HG02588 (cell line): ENCODE results near the gene TNFSF8.

Source experiments
- ATAC-seq: cut with Tn5 transposase; IDR thresholded peaks from one replicate; pipeline ENCODE4 v1.9.1; 2021; ENCODE audit warnings: mild to moderate bottlenecking, moderate library complexity; ENCODE audit not compliant: unreplicated experiment

TNFSF8 gene

DNA sequence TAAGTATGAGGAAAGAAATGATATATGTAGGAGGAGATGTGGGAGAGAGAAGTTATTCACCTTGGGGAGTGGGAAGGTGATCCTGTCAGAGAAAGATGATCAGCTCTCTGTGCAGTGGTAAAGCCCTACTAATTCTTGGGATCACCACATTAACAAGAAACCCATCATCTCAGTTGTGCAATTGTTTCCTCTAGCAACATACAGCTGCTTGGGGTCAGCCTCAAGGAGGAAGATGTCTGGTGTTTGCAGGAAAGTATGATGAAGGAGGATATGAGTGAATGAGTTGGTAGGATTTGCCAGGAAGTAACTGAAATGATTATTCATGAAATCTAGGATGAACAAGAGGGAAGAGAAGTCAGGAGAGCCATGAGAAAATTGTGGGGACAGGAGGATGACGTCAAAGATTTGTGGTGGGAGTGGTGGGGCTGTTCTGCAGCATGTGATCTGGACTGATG is 50.1 kb downstream of the TNFSF8 start:
- ATAC-seq = no peak

DNA sequence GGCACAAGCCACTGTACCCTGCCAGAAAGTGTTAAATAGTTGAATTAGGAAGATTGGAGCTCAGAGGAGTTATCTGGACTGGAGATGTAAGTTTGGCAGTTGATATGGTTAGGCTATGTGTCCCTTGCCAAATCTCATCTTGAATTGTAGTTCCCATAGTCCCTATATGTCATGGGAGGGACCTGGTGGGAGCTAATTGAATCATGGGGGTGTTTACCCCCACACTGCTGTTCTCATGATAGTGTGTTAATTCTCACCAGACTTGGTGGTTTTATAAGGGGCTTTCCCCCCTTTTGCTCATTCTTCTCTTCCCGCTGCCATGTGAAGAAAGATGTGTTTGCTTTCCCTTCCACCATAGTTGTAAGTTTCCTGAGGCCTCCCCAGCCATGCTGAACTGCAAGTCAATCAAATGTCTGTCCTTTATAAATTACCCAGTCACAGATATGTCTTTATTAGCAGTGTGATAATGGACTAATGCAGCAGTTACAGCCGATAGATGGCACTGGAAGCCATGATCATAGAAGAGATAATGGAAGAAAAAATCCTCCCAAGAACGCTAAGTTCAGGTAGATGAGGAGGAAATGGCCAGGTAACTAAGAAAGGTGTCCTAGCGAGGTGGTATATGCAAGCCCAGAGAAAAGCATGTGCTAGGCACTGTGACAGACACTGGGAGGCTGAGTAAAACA is 51.4 kb downstream of the TNFSF8 start:
- no peak for ATAC-seq

DNA sequence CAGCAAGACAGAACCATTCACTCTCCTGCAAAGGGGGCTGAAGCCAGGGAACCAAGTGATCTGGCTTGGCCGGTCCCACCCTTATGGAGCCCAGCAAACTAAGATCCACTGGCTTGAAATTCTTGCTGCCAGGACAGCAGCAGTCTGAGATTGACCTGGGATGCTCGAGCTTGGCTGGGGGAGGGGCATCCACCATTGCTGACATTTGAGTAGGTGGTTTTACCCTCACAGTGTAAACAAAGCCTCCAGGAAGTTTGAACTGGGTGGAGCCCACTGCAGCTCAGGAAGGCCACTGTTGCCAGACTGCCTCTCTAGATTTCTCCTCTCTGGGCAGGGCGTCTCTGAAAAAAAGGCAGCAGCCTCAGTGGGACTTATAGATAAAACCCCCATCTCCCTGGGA is 60.5 kb downstream of the TNFSF8 start:
- ATAC-seq = no peak

DNA sequence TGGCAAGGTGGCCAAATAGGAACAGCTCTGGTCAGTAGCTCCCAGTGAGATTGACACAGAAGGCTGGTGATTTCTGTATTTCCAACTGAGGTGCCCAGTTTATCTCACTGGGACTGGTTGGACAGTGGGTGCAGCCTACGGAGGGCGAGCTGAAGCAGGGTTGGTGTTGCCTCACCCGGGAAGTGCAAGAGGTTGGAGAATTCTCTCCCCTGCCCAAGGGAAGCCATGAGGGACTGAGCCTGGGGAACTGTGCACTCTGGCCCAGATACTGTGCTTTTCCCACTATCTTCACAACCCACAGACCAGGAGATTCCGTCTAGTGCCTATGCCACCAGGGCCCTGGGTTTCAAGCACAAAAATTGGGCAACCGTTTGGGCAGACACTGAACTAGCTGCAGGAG is 61.0 kb downstream of the TNFSF8 start:
- ATAC-seq = no peak

DNA sequence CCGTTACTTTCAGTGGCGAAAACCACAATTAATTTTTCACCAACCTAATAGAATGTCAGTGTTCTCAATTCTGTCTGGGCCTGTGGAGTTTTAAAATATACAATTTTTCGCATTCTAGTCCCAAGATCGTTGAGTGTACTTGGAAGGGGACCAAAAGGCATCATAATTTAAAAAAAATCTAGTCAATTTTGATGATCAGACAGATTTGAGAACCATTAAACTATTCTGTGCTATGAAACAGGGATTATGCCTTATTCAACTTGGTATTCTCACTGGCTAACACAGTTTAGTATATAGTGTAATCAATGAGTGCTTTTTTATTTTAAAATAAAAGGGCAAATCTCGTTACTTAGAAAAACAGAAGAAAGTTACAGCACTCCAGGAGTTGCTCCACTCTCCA is 63.1 kb downstream of the TNFSF8 start:
- no peak for ATAC-seq

DNA sequence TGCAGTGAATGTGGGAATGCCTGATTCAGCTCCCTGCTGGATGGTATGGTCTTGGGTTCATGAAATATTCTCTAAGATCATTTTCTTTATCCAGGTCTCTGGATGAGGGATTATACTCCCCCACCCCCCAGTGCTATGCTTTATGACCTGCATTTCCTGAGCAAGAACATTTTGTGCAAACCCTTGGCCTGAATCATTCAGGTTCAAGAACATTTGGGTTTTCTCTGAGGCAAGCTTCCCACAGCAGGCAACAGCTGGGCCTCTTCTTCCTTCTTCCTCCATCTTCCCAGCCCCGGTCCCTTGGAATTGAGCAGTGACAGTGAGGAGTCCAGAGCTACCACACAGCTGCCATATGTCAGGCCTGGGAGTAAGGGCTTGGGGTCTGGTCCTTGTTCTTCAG is 65.9 kb downstream of the TNFSF8 start:
- no peak for ATAC-seq

DNA sequence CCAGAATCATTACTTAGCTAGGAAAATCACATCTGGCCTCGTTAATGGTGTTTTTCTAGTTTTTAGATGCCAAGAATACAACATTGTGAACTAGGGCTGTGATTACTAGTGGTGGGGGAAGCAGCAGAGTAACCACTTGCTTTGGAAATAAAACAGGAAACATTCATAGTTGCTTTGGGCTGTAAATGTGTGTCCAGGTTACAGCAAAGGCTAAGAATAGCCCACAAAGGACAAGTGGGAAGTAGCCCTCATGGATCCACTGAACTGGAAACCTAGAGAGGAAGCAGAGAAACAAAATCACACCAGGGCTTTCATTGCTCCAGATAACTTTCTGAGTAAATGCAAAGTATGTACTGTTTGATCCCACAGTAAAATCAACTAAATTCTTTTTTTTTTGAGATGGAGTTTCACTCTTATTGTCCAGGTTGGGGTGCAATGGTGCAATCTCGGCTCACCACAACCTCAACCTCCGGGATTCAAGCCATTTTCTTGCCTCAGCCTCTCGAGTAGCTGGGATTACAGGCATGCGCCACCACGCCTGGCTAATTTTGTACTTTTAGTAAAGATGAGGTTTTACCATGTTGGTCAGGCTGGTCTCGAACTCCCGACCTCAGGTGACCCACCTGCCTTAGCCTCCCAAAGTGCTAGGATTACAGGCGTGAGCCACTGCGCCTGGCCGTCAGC is 68.3 kb downstream of the TNFSF8 start:
- no peak for ATAC-seq

DNA sequence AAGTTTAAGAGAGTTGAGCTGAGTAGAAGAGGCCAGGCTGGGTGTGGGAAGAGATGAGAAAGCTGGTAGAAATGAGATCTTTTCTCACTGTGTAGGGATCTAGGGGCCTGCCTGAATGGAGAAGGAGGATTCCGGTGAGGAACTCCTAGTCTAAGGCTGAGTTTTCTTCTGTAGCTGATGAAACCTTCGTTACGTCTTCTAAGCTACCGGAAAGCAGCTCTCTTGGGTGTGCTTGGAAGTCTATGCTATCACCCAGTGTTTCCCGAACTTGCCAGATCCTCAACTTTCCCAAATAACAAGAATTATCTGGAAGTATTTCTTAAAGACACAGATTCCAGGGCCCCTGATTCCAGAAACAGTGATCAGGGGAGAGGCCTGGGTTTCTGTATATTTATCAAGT is 69.1 kb downstream of the TNFSF8 start:
- no peak for ATAC-seq

DNA sequence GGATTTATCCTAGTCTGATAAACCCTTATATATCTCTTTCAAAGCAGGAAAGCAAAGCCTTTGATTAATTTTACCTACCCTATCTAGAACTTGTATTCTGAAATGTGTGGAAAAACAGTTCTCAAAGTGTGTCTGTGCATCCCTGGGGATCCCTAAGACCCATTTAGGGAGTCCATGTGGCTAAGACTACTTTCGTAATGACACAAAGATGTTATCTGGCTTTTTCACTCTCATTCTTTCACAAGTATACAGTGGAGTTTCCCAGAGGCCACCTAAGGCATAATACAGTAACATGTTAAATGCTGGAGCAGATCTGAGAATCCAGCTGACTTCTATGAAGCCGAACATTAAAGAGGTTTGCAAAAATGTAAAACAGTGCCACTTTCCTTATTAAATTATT is 70.2 kb downstream of the TNFSF8 start:
- ATAC-seq = no peak

DNA sequence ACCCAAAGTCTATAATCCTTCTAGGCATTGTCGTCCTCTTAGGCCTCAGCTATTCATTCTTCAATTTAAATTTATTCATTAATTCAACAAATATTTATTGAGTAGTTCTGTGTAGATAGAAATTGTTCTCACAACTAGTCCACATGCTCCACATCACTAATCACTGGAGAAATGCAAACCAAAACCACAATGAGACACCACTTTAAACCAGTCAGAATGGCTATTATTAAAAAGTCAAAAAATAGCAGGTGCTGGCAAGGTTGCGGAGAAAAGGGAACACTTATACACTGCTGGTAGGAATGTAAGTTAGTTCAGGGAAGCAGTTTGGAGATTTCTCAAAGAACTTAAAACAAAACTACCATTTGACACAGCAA is 73.5 kb downstream of the TNFSF8 start:
- ATAC-seq = no peak

DNA sequence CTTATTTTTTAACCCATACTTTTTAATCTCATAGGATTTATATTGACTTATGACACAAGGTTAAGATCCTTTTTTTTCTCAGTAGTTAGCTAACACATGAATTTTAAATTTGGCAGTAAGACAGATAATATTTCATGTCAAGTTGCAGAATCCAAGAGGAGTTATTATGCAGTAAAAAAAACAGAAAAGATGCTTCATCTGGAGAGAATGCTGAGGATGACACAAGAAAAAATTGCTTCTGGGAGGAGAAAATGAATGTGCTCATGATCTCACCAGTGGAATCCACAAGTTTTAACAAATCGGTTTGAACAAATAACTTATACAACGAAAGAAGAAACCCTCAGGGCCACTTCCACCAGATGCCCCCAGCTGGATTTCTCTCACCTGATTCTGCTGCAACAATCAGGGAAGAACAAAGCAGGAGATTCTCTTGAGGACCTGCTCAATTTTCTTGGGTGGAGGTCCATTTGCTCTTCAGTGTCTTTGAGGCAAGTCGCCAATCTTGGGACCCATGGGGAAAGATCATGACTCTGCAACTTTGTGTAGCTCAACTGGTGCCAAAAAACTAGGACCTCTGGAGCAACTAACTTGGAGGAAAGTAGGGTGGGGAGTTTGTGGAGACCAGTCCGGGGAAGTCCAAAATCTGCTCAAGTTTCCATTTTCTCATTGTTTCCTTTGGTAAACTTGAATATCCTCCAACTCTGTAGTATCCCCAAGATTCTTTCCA is 74.0 kb downstream of the TNFSF8 start:
- no peak for ATAC-seq

DNA sequence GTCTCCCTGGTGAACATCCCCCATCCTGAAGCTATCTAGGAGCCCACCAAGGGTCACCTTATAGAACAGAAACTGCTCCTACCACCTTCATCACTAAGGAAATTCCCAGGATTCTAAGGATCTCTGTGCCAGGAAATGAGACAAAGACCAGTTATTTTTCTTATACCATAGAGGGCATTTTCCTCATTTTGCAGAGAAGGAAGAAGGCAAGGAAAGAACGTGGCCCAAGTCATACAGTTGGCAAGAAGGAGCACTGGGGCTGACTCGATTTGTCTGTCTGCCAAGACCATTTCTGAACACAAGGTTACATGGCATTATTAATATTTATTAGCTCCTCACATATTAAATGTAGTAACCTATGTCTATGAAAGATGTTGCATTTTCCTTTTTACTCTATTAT is 74.9 kb downstream of the TNFSF8 start:
- ATAC-seq = no peak

DNA sequence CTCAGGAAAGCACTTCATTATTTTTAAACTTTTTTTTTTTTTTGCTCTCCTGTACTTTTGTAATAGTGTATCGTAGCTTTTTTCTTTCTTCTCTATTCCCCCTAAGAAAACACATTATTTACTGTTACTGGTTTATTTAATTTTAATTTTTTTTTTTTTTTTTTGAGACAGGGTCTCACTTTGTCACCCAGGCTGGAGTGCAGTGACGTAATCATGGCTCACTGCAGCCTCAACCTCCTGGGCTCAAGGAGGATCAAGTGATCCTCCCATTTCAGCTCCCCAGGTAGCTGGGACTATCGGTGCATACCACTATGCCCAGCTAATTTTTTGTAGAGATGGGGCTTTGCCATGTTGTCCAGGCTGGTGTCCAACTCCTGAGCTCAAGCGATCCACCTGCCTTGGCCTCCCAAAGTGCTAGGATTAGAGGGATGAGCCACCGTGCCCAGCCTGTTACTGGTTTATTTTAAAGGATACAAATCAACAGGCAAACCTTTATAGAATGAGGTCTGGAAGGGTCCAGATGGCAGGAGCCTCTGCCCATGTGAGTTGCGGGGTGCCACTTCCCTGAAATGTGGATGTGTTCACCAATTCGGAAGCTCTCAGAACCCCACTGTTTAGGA is 75.5 kb downstream of the TNFSF8 start:
- no peak for ATAC-seq

DNA sequence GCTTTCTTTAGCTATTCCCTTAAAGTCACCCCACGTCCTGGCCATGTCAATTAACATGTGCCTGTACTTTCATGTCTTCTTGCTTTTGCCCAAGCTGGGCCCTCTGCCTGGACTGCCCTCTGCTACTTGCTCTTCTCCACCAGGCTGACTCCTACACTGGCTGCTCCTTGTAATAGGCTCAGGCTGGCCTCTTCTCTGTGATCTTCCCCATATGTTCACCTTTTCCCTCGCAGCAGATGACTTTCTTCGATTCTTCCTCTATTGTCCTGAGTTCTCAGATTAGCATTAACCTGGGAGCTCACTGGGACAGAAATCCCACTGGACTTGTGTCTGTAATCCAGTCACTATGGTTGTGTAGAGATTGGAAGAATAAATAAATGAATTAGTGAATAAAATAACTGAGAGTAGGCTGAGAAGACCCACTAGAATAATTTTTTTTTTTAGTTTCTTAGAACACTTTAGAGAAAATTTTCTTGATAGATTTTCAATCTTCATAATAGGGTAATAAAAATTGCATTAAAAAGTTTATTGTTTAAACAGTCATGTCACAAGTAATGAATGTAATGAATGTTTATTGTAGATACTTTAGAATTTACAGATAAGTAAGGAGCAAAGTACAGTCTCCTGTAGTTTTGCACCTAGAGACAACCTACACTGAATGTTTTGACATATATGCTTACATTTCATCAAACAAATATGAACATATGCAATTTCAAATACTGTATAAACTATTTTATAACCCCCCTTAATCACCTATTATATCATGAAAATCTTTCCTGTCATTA is 77.1 kb downstream of the TNFSF8 start:
- ATAC-seq = no peak

DNA sequence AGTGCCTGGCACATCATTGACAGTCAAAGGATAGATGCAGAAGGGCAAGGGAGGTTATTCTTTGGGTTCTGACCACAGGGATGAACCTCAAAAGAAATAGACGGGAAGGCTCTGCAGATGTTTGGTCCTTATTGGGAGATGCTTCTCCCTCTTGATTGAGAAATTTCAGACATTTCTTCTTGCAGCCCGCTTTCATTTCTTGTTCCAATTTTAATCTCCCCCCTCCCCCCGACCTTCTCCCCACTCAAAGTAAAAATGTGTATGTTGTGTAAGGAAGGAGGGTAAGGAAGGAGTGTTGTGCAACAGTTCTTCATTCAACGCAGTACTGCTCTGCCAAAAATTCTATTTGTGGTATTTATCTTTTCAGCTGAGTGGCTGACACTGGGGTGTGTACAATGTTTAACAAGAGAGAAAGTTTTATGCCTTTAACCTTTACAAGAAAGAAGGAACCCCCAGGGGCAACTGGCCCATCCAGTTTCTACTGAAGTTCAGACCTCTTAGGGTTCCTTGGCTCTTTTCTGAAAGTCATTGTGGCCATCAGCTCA is 78.3 kb downstream of the TNFSF8 start:
- no peak for ATAC-seq

DNA sequence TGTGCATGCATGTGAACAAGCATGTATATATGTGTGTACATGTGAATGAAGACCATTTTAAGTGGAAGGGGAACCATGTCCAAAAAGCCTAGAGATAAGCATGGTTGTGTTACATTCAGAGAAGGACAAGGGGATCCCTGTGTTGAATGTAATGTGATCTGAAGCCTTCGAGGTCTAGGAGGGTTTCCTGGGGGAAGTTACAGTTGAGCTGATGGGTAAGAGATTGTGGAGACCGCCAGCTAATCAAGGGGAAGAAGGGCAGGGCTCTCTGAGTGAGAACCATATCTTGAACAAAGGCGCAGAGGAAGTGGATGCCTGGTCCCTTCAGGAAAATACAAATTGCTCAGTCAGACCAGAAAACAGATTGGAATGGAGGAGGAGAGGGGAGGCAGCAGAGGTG is 79.1 kb downstream of the TNFSF8 start:
- ATAC-seq = no peak
